Measurements from ENCODE around the gene KLC1.

The KLC1 gene

GRCh38 chr14:103725001-103725682 is 96.1 kb downstream of the KLC1 start:
- no peak for DNase-seq

GRCh38 chr14:103725739-103726395 is 96.9 kb downstream of the KLC1 start:
- no peak for DNase-seq

GRCh38 chr14:103726474-103726873 is 97.5 kb downstream of the KLC1 start:
- no peak for DNase-seq

GRCh38 chr14:103727313-103727980 is 98.4 kb downstream of the KLC1 start:
- DNase-seq, result no peak

GRCh38 chr14:103728141-103728540 is 99.1 kb downstream of the KLC1 start:
- no peak for DNase-seq

- no peak for DNase-seq
Observed at GRCh38 chr14:103728721-103729120, 99.7 kb downstream of the KLC1 start.

GRCh38 chr14:103729496-103730448 is 100.8 kb downstream of the KLC1 start:
- no peak for DNase-seq

GRCh38 chr14:103730490-103731035 is 101.6 kb downstream of the KLC1 start:
- DNase-seq, result no peak

- DNase-seq, result no peak
Observed at GRCh38 chr14:103731481-103731880, 102.5 kb downstream of the KLC1 start.

- DNase-seq, result no peak
Observed at GRCh38 chr14:103731916-103732867, 103.2 kb downstream of the KLC1 start.

- no peak for DNase-seq
Observed at GRCh38 chr14:103732868-103733620, 104.0 kb downstream of the KLC1 start.

- no peak for DNase-seq
Observed at GRCh38 chr14:103733651-103734050, 104.6 kb downstream of the KLC1 start.

GRCh38 chr14:103734081-103734888 is 105.3 kb downstream of the KLC1 start:
- no peak for DNase-seq

GRCh38 chr14:103735022-103735421 is 106.0 kb downstream of the KLC1 start:
- no peak for DNase-seq

- DNase-seq, result no peak
Observed at GRCh38 chr14:103735439-103735814, 106.4 kb downstream of the KLC1 start.

- no peak for DNase-seq
Observed at GRCh38 chr14:103735815-103736545, 107.0 kb downstream of the KLC1 start.

- DNase-seq, result no peak
Observed at GRCh38 chr14:103736546-103737431, 107.8 kb downstream of the KLC1 start.

GRCh38 chr14:103737432-103738045 is 108.5 kb downstream of the KLC1 start:
- no peak for DNase-seq
